Fibroblast of lung (primary cell): ENCODE measurements around the gene MGAT4A. TPM values are rescaled to one million over a fixed set of nuclear protein-coding genes. Genes with fewer than 3 reads are reported as not detected.
A peak's percentile ranks its signal among the peaks of the same experiment; 100 is the strongest.

Experiments
- DNase-seq, 2 donors: peaks; one replicate each; pipeline versions ENCODE4 v3.0.0 to v3.0.0-alpha.2; 2010; ENCODE audit warnings: low read depth in 2 of 2
- H2AFZ ChIP-seq: 2 replicates; pipeline ENCODE4 v1.5.1; 2012; ENCODE audit warnings: low read length, control low read depth, inconsistent platforms
- H3K27ac ChIP-seq: 2 replicates; pipeline ENCODE4 v1.5.1; 2011; ENCODE audit warnings: low read length, control low read depth; ENCODE audit not compliant: insufficient read depth
- H3K27me3 ChIP-seq: 2 replicates; pipeline ENCODE4 v1.5.1; 2011; ENCODE audit warnings: mild to moderate bottlenecking, low read length; ENCODE audit not compliant: control insufficient read depth, insufficient read depth
- H3K36me3 ChIP-seq: 2 replicates; pipeline ENCODE4 v1.5.1; 2011; ENCODE audit warnings: low read length; ENCODE audit not compliant: control insufficient read depth, insufficient read depth
- H3K4me1 ChIP-seq: 2 replicates; pipeline ENCODE4 v1.5.1; 2011; ENCODE audit warnings: low read length; ENCODE audit not compliant: control insufficient read depth, insufficient read depth; ENCODE audit errors: extremely low read depth
- H3K4me2 ChIP-seq: 2 replicates; pipeline ENCODE4 v1.5.1; 2011; ENCODE audit warnings: low read length, control low read depth; ENCODE audit not compliant: insufficient read depth; ENCODE audit errors: extremely low read depth
- H3K4me3 ChIP-seq, 4 experiments: fragments of 200-600 bp in 1 of 4; sonication (generic) in 1 of 4; replicated peaks in 1 of 4; 2 replicates each; pipeline ENCODE4 v1.5.1; 2011 to 2016; ENCODE audit warnings: low read length in 4 of 4, low read depth in 3 of 4, mild to moderate bottlenecking in 3 of 4, control low read depth in 2 of 4, inconsistent platforms in 1 of 4, mixed read lengths in 1 of 4; ENCODE audit not compliant: insufficient read depth in 1 of 4; ENCODE audit errors: control extremely low read depth in 1 of 4
- H3K79me2 ChIP-seq: 2 replicates; pipeline ENCODE4 v1.5.1; 2012; ENCODE audit warnings: mild to moderate bottlenecking, low read length, inconsistent platforms; ENCODE audit not compliant: control insufficient read depth, insufficient read depth
- H3K9ac ChIP-seq: 2 replicates; pipeline ENCODE4 v1.5.1; 2011; ENCODE audit warnings: mild to moderate bottlenecking, low read length, control low read depth; ENCODE audit not compliant: insufficient read depth
- H3K9me3 ChIP-seq: 2 replicates; pipeline ENCODE4 v1.5.1; 2012; ENCODE audit warnings: low read depth, low read length; ENCODE audit not compliant: control insufficient read depth, insufficient read depth
- H4K20me1 ChIP-seq: 2 replicates; pipeline ENCODE4 v1.5.1; 2011; ENCODE audit warnings: low read length; ENCODE audit not compliant: control insufficient read depth, insufficient read depth; ENCODE audit errors: extremely low read depth
- EZH2 ChIP-seq: IDR thresholded peaks from 2 replicates; pipeline ENCODE4 v1.5.1; 2012; ENCODE audit warnings: low read length, control low read depth, mild to moderate bottlenecking; ENCODE audit errors: missing control alignments
- polyA plus RNA-seq, 2 donors: library from polyadenylated mRNA; depleted of rRNA in 1 of 2; stranded (reverse) in 1 of 2; unstranded in 1 of 2; fragments of >200 nt; gene quantifications; 2 replicates each; pipeline ENCODE4 v1.2.1, GENCODE V29; 2011 to 2012; ENCODE audit warnings: missing spikeins in 1 of 2
- total RNA-seq: library from RNA; depleted of rRNA; stranded (reverse); fragments of >200 nt; gene quantifications from 2 replicates; pipeline ENCODE4 v1.2.1, GENCODE V29; 2014
- TF ChIP-seq, protein P1 (sequence below), 2 donors: IDR thresholded peaks in 1 of 2; conservative IDR thresholded peaks in 1 of 2; 1 replicate in 1 of 2; 2 replicates in 1 of 2; pipeline ENCODE4 v1.5.1; 2011 to 2012; ENCODE audit warnings: low read length in 2 of 2, control low read depth in 1 of 2, inconsistent platforms in 1 of 2, low read depth in 1 of 2, mild to moderate bottlenecking in 1 of 2

MGAT4A gene
- total and polyA plus RNA-seq, 2 donors (not counting 1 experiment from before 2014, with no cell fraction given): 0.10 to 0.17 TPM

DNA sequence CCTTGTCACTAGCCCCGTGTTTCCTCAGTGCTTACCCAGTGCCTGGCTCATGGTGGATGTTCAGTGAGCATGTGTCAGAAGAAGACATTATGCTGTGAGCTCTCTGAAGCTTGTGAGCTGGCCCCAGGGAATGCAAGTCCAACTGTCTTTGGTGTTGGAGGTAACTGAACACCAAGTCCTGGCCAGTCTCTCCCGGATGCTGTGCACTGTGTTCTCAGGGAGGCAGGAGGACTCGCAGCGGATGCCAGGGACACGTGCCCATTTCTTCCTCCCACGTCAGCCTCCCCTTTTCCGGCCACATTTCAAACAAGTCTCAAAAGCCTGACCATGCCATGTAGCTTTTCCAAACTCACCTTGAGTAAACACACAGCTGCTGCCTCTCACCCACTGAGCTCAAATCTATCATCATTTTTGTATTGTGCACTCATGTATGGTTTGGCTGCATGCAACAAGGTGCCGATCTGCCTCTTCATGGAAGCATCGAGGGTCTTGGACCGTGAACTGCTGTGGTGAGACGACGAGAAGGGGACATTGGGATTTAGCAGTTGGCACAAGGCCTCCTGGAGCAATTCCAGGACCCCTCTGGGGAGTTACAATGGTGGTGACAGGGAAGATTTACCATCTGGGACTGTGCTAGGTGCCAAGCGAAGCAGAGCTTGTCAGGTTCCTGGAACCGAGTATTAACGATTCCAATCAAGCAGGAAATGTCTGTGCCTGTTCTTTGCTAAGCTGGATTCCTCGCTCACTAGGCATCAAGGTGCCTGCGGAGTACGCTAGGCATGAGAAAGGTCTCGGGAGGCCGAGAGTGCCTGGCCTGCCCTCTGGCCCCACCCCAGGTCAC, 44.4 kb upstream of the MGAT4A start:
- Histone ChIP-seq H3K79me2 (no peaks in the 10 kb centered on the region), H3K27me3 (no peaks in the 10 kb centered on the region), H2AFZ (no peak overlapping the region), H3K4me1 (no peaks in the 10 kb centered on the region), H3K4me3 (no peak overlapping the region), H4K20me1 (no peaks in the 10 kb centered on the region), H3K27ac (no peak overlapping the region), H3K4me2 (no peak overlapping the region), H3K9me3 (no peaks in the 10 kb centered on the region), H3K9ac (no peak overlapping the region), H3K36me3 (no peaks in the 10 kb centered on the region)
- peak in 1 of 2 donors; percentile 29 for DNase-seq
- TF ChIP-seq EZH2: no peak
- TF ChIP-seq, protein P1, sequence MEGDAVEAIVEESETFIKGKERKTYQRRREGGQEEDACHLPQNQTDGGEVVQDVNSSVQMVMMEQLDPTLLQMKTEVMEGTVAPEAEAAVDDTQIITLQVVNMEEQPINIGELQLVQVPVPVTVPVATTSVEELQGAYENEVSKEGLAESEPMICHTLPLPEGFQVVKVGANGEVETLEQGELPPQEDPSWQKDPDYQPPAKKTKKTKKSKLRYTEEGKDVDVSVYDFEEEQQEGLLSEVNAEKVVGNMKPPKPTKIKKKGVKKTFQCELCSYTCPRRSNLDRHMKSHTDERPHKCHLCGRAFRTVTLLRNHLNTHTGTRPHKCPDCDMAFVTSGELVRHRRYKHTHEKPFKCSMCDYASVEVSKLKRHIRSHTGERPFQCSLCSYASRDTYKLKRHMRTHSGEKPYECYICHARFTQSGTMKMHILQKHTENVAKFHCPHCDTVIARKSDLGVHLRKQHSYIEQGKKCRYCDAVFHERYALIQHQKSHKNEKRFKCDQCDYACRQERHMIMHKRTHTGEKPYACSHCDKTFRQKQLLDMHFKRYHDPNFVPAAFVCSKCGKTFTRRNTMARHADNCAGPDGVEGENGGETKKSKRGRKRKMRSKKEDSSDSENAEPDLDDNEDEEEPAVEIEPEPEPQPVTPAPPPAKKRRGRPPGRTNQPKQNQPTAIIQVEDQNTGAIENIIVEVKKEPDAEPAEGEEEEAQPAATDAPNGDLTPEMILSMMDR (conservative IDR thresholded peaks at IDR 0.05 in 1 of 2, IDR thresholded peaks at IDR 0.05 in 1 of 2; ENCODE audit: low read depth in 1 of 2, low read length in 2 of 2): no peak

DNA sequence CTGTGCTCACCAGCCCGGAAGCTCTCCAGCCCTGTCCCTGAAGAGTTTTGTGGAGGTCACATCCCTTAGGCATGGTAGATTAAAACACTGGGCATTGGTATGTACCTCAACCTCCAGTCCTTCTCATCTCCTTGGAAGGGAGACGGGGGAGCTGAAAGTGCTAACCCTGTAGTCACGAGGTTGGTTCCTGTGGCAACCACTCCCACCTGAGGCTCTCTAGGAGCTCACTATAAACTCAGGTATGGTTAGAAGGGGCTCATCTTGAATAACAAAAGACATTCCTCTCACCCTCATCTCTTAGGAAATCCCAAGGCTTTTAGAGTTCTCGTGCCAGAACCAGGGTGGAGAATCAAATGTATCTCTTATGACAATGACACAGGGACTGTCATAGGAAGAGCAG, 43.0 kb upstream of the MGAT4A start:
- Histone ChIP-seq H3K4me2 (no peak overlapping the region), H3K36me3 (no peaks in the 10 kb centered on the region), H4K20me1 (no peaks in the 10 kb centered on the region), H3K27ac (no peak overlapping the region), H3K4me3 (no peak overlapping the region), H3K9ac (no peak overlapping the region), H3K27me3 (no peaks in the 10 kb centered on the region), H3K9me3 (no peaks in the 10 kb centered on the region), H3K79me2 (no peaks in the 10 kb centered on the region), H3K4me1 (no peaks in the 10 kb centered on the region), H2AFZ (no peak overlapping the region)
- no peak for DNase-seq
- TF ChIP-seq, protein P1 (conservative IDR thresholded peaks at IDR 0.05 in 1 of 2, IDR thresholded peaks at IDR 0.05 in 1 of 2; ENCODE audit: low read depth in 1 of 2, low read length in 2 of 2): no peak
- TF ChIP-seq EZH2: no peak

DNA sequence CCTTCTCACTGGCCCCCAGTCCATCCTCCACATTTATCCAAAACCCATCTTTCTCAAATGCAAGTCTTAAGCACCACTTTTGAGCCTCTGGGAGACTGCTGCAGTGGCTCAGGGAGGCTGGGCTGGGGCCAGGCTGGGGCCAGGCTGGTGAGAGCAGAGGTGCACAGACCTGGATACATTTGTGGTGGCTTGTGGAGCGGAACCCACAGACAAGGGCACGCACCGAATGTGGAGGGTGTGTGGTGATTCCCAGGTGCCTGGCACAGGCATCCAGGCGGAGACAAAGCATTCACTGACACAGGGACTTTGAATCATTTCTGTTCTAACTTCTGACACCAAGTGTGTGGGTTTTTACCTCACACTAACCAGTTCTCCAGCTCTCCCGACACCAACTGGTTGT, 42.2 kb upstream of the MGAT4A start:
- no peak overlapping the region for H3K9ac ChIP-seq
- no peak overlapping the region for H2AFZ ChIP-seq
- H3K4me3 ChIP-seq: no peak overlapping the region
- H3K4me2 ChIP-seq: no peak overlapping the region
- no peaks in the 10 kb centered on the region for H3K79me2 ChIP-seq
- TF ChIP-seq, protein P1 (conservative IDR thresholded peaks at IDR 0.05 in 1 of 2, IDR thresholded peaks at IDR 0.05 in 1 of 2; ENCODE audit: low read depth in 1 of 2, low read length in 2 of 2): no peak
- no peak for TF ChIP-seq EZH2
- H3K36me3 ChIP-seq: no peaks in the 10 kb centered on the region
- no peaks in the 10 kb centered on the region for H3K27me3 ChIP-seq
- H3K27ac ChIP-seq: no peak overlapping the region
- no peaks in the 10 kb centered on the region for H3K9me3 ChIP-seq
- H3K4me1 ChIP-seq: no peaks in the 10 kb centered on the region
- H4K20me1 ChIP-seq: no peaks in the 10 kb centered on the region
- DNase-seq: no peak
